NCI-H526 treated with DMSO at 0.1 percent for 48 hours (cell line): ENCODE measurements around the gene FANK1.
"Not testable (repeated sequence)": the region's sequence is repeated elsewhere in the genome, so short reads cannot be mapped to it uniquely, and the experiment has no call there.

Source experiments
- DNase-seq: peaks from one replicate; lab custom pipeline; 2025; lab: John Stamatoyannopoulos, UW

The FANK1 gene

GRCh38 chr10:125889441-125889840, 6.9 kb upstream of the FANK1 start:
- not testable (repeated sequence) for DNase-seq

GRCh38 chr10:125892402-125892801, 4.0 kb upstream of the FANK1 start:
- not testable (repeated sequence) for DNase-seq

DNA sequence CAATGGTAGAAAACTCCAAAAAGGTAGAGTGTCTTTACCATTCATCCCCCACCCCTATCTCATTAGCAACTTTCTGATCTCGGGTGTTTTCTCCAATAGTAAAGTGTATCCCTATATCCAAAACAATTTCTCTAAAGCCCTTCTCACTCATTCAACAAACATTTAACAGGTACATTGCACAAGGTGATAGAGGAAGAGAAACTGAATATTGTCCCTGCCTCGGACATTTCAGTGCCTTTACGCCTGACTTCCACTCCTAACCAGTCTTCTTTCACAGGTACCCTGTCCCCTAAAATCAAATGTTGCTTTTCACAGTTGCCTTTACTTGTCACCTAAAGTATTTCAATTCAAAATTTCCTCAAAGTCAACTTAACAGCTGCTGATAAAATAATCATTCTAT, 2.2 kb upstream of the FANK1 start:
- DNase-seq: not testable (repeated sequence)

GRCh38 chr10:125895130-125896087, 955 bp upstream of the FANK1 start:
- not testable (repeated sequence) for DNase-seq

DNA sequence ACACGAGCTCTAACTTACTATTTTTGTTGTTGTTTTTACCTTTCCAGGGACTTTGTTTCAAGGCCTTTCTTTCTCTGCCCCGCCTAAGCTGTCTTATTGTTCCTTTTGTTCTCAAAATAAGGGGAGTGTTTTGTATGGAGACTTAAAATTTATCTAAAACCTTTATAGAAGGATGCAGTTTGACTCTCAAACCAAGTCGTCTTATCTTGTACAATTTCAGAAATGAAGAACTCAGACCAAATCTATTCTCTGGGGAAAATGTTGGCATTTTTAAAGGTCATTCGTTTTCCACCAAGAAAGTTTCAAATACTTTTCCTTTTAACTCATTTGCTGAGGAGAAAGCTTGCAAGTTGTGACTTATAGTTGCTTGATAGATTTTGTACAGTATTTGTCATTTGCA, 953 bp downstream of the FANK1 start:
- not testable (repeated sequence) for DNase-seq

DNA sequence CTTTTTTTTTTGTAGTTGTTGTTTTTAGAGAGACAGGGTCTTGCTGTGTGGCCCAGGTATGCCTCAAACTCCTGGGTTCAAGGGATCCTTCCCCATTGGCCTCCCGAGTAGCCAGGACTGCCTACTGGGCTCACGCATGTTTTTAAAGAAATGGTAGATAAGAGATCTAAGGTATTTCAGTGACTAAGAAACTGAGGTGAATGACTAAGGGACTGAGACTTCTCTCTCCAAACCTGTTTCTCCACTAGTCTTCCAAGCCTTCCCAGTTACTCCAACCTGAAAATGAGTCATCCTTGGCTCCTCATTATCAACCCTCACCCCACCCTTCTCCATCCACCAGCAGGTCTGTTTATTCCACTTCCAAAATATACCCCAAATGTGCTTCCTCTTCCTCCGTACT, 4.6 kb downstream of the FANK1 start:
- not testable (repeated sequence) for DNase-seq

DNA sequence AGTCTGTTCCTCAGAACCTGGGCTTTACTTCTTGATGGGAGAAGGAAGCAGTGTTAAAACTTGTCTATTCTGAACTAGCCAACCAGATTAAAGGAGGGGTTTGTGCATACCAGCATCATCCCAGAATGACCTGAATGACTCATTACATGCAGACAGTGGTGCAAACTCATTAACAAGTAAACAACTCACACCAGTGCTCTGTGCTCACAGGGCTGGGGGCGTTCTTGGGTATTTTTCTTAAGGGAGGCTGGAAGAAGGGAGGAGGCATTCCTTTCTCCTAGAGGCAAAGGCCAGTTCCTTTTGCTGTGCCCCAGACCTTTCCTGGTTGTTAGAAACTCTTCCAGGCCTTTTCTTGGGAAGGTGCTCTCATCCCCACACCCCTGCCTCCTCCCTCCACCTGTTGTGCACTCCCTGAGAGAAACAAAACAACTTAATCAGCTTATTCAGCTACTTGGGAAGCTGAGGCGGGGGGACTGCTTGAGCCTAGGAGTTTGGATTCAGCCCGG, 6.8 kb downstream of the FANK1 start:
- not testable (repeated sequence) for DNase-seq

DNA sequence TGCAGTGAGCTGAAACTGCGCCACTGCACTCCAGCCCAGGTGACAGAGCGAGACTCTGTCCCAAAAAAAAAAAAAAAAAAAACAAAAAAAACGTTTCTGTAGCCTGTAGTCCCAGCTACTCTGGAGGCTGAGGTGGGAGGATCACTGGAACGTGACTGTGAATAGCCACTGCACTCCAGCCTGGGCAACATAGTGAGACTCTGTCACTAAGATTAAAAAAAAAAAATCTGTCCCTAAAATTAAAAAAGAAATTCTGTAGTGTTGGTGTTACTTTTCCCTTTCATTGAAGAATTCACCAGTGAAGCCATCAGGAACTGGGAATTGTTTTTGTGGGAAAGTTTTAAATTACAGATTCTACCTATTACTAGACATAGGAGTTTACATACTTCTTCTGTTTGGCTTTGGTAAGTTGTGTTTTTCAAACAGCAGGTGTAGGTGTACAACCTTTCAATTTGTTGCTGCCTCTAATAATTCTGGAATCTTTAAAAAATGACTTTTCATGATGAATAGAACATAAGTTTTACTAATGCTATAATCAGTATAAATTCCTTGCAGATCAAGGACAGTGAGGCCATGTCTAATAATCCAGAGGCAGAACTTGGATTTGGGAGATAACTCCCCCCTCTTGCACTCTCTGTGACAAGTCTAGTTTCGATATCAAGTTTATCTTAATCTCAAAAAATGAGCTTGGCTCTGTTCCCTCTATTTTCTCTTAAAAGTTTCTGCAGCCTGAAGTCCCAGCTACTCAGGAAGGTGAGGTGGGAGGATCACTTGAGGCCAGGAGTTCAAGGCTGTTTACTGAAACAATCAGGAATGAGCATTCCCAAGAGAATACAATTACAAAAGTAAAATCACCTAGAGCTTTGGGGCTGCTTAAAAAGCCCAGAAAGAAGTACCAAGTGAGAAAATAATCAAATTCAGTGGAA, 9.0 kb downstream of the FANK1 start:
- DNase-seq: not testable (repeated sequence)

GRCh38 chr10:125907598-125907997, 11.2 kb downstream of the FANK1 start:
- not testable (repeated sequence) for DNase-seq

DNA sequence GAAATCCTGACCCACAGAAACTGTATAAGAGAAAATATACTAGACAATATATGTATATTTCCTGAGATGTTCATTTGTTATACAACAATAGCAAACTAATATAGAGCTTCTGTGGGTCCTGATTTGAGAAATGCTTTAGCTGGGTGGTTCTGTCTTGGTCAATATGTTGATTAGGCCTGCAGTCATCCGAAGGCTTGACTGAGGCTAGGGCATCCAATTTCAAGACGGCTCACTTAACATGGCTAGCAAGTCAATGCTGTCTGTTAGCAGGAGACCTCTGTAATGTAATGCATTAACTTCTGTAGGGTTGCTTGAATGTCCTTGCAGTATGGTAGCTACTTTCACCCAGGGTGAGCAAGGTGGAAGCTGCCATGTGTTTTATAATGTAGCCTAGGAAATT, 12.4 kb downstream of the FANK1 start:
- DNase-seq: not testable (repeated sequence)

- DNase-seq: not testable (repeated sequence)
Measured at GRCh38 chr10:125909491-125909890, 13.1 kb downstream of the FANK1 start.

- DNase-seq: no peak
Measured at GRCh38 chr10:125911145-125911544, 14.8 kb downstream of the FANK1 start.

- DNase-seq: no peak
Measured at GRCh38 chr10:125911990-125912389, 15.6 kb downstream of the FANK1 start.

DNA sequence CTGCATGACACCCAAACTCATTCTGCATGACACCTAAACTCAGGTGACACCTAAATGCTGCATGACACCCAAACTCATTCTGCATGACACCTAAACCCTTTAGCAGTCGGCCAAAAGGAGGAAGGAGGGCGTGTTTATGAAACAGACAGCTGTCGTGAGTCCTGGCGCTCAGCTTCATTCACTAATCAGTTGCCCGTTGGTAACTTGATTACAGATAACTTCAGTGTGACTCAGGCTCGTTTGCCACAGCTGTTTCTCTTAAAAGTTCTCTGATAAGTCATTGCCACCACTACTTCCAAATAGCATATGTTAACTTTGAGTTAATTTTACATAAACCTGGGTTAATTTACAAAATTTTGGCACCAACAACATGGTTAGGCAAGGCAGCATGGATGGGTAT, 16.9 kb downstream of the FANK1 start:
- not testable (repeated sequence) for DNase-seq

GRCh38 chr10:125916977-125917376, 20.6 kb downstream of the FANK1 start:
- DNase-seq: no peak

DNA sequence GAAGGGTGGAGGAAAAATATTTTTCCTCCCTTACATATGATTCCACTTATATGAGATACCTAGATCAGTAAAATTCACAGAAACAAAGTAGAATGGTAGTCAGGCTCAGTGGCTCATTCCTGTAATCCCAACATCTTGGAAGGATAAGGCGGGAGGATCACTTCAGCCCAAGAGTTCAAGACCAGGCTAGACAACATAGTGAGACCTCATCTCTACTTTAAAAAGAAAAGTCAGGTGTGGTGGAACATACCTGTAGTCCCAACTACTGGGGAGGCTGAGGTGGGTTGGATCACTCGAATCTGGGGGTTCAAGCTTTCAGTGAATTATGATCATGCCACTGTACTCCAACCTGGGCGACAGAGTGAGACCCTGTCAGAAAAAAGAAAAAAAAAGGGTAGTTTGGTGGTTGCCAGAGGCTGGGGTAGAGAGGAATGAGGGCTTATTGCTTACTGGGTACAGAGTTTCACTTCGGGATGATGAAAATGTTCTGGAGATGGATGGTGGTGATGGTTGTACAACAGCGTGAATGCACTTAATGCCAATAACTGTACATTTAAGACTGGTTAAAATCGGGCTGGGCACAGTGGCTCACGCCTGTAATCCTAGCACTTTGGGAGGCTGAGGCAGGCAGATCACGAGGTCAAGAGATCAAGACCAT, 21.5 kb downstream of the FANK1 start:
- DNase-seq: not testable (repeated sequence)

DNA sequence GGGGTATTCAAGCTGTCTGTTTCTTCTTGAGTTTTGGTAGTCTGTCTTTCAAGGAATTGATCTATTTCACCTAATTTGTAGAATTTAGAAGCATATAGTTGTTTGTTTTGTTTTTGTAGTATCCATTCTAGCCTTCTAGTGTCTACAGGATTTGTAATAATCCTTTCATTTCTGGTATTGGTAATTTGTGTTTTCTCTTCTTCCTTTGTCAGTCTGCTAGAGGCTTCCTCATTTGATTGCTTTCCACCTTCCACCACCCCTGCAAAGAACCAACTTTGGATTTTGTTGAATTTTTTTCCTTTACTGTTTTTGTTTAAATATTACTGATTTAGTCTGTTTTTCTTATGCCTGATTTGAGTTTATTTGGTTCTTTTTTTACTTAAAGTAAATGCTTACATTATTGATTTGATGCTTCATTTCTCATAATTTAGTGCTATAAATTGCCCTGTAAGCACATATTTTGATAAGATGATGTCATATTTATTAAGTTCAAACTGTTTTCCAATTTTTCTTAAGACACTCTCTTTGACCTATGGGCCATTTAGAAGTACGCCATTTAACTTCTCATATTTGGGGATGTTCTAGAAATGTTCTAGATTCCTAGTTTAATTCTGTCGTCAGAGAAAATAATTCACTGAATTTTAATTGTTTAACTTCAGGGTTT, 25.4 kb downstream of the FANK1 start:
- not testable (repeated sequence) for DNase-seq

- DNase-seq: no peak
Measured at GRCh38 chr10:125925262-125925834, 29.0 kb downstream of the FANK1 start.

DNA sequence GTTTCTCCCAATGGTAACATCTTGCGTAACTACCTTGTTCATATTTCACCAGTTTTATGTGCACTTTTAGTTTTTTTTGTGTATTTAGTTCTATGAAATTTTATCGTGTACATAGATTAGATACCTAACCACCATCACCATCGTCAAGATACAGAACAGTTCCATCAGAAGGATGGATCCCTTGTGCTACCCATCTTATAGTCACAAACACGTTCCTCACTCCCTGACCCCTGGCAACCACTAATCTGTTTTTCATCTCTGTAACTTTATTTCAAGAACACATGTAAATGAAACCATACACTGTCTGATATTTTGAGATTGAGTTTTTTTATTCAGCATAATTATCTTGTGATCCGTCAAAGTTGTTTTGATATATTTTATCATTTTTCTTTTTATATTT, 29.9 kb downstream of the FANK1 start:
- no peak for DNase-seq

DNA sequence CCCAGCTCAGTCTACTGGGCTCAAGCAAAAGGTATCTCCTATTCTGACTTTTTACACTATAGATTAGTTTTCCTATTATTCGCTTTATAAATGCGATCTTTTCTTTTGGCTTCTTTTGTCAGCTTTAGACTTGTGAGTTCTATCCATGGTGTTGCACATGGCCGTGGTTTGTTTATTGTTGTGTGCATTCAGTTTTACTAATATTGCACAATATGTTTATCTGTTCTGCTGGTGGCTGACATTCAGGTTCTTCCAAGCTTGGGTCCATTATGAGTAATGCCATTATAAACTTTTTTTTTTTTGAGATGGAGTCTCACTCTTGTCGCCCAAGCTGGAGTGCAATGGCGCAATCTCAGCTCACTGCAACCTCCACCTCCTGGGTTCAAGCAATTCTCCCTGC, 30.9 kb downstream of the FANK1 start:
- not testable (repeated sequence) for DNase-seq
